Measurements from ENCODE around the gene ESYT2. TPM values are rescaled to one million over a fixed set of nuclear protein-coding genes. Genes with fewer than 3 reads are reported as not detected.
A peak's percentile ranks its signal among the peaks of the same experiment; 100 is the strongest.

The ESYT2 gene
- total and polyA plus RNA-seq, 9 of the 15 experiments (the other 6 are each of a cell fraction or from before 2014, with no cell fraction given), result 5.8 to 86.9 (median 64.7) TPM

GRCh38 chr7:158869876-158870275 lies 40.6 kb upstream of the ESYT2 start:
- FAIRE-seq, result no peak
- WGBS (ENCODE audit: insufficient coverage, low coverage, missing lambda C conversion rate), result 92% methylated on average over 9 of the region's 9 CpGs
- Histone ChIP-seq H3K79me2 (ENCODE audit: control insufficient read depth, insufficient read depth, low read length) (peaks cover 50% of the 10 kb centered on the region), H3K4me3 (no peak overlapping the region), H3K27ac (ENCODE audit: extremely low read depth, low read depth, low read length) (no peak overlapping the region), H4K20me1 (replicated peaks; ENCODE audit: control insufficient read depth, insufficient read depth, low read length) (no peaks in the 10 kb centered on the region), H3K36me3 (ENCODE audit: control insufficient read depth, insufficient read depth, low read length) (peaks cover 64% of the 10 kb centered on the region), H3K9ac (ENCODE audit: insufficient read depth in 1 of 2, low read depth in 2 of 2, low read length in 2 of 2) (0 out of 4 replicates have a peak overlapping the region, but pooled peaks of 1 of the 2 experiments have one; percentile 20), H2AFZ (ENCODE audit: low read depth, low read length) (no peak overlapping the region), H3K9me1 (ENCODE audit: control insufficient read depth, insufficient read depth, low read length) (peaks cover 6% of the 10 kb centered on the region), H3K4me2 (ENCODE audit: insufficient read depth, low read length) (no peak overlapping the region), H3K4me1 (replicated peaks in 1 of 2; ENCODE audit: control insufficient read depth in 2 of 2, insufficient read depth in 2 of 2, low read length in 2 of 2) (peaks cover 29 to 41% of the 10 kb centered on the region in 2 experiments), H3K9me3 (replicated peaks; ENCODE audit: control insufficient read depth, insufficient read depth, low read depth, low read length) (no peaks in the 10 kb centered on the region), H3K27me3 (ENCODE audit: control insufficient read depth in 2 of 2, insufficient read depth in 2 of 2, low read length in 2 of 2) (no peaks in the 10 kb centered on the region)
- in situ Hi-C loops (cut with MboI), result no loop called here
- TF ChIP-seq THAP12 (CRISPR knock-in tag; IDR thresholded peaks at IDR 0.05), result 0 out of 2 replicates have a peak, but pooled peaks have one; percentile 12
- TF ChIP-seq CCNT2 (IDR thresholded peaks at IDR 0.05; ENCODE audit: borderline replicate concordance, extremely low read depth, insufficient read length, low read depth, low read length), result no peak
- no peak for ATAC-seq
- CTCF ChIA-PET (ENCODE audit: low intra/inter-chr PET ratio), result no interaction called here
- intact Hi-C loops (cut with micrococcal nuclease), result no loop called here
- no TSS peak for BruUV-seq (replicated peaks)
- POLR2A ChIA-PET, result interaction anchor here (0.7 to 1.2 kb wide), 3 partner anchors 9 to 319 kb away, joined by 3 to 5 read pairs (median 3); no protein-coding TSS in a partner anchor
- no peak for DNase-seq (ENCODE audit: extremely low read depth in 1 of 4, low spot score in 3 of 4)

Measured in K562 (cell line).